CD4-positive, alpha-beta memory T cell (primary cell): ENCODE measurements around the gene BAHCC1. TPM values are rescaled to one million over a fixed set of nuclear protein-coding genes. Genes with fewer than 3 reads are reported as not detected.

Experiments used
- CTCF ChIA-PET: fragments of 350-600 bp; sonication (Branson Sonifier 250); formaldehyde crosslinking; loops from one replicate; lab custom pipeline; 2021; ENCODE audit warnings: inconsistent platforms; ENCODE audit not compliant: partially characterized antibody; lab: Charles Lee
- POLR2A ChIA-PET: fragments of 350-600 bp; sonication (Branson Sonifier 250); formaldehyde crosslinking; loops from one replicate; lab custom pipeline; 2021; ENCODE audit not compliant: partially characterized antibody; lab: Charles Lee
- DNase-seq, 5 donors: peaks; one replicate each; pipeline versions ENCODE4 v3.0.0 to v3.0.0-alpha.2; 2020 to 2022; ENCODE audit warnings: mixed read lengths in 1 of 5
- H3K27ac ChIP-seq: one replicate; pipeline ENCODE4 v1.7.0; 2013; ENCODE audit warnings: low read depth, low read length
- H3K27me3 ChIP-seq: 2 replicates; pipeline ENCODE4 v1.7.0; 2013; ENCODE audit warnings: mild to moderate bottlenecking, low read length, moderate library complexity; ENCODE audit not compliant: insufficient read depth
- H3K36me3 ChIP-seq: 2 replicates; pipeline ENCODE4 v1.7.0; 2013; ENCODE audit warnings: mild to moderate bottlenecking, low read length, moderate library complexity; ENCODE audit not compliant: insufficient read depth
- H3K4me1 ChIP-seq: 2 replicates; pipeline ENCODE4 v1.7.0; 2013; ENCODE audit warnings: mild to moderate bottlenecking, low read length, moderate library complexity; ENCODE audit not compliant: insufficient read depth
- H3K4me3 ChIP-seq, 2 donors: one replicate each; pipeline ENCODE4 v1.7.0; 2013; ENCODE audit warnings: low read length in 2 of 2, mild to moderate bottlenecking in 1 of 2
- H3K9me3 ChIP-seq, 2 donors: one replicate each; pipeline ENCODE4 v1.7.0; 2013; ENCODE audit warnings: low read length in 2 of 2, control low read depth in 1 of 2; ENCODE audit not compliant: control insufficient read depth in 1 of 2
- H3K27ac Mint-ChIP-seq, 7 donors: one replicate each; pipeline ENCODE4 v1.8.0; 2020 to 2021; ENCODE audit warnings: mixed read lengths in 7 of 7, mild to moderate bottlenecking in 6 of 7, inconsistent platforms in 3 of 7, moderate library complexity in 3 of 7
- H3K27me3 Mint-ChIP-seq, 2 donors: one replicate each; pipeline ENCODE4 v1.8.0; 2020 to 2021; ENCODE audit warnings: mixed read lengths in 2 of 2
- H3K36me3 Mint-ChIP-seq, 2 donors: one replicate each; pipeline ENCODE4 v1.8.0; 2020 to 2021; ENCODE audit warnings: mixed read lengths in 2 of 2, inconsistent platforms in 1 of 2, mild to moderate bottlenecking in 1 of 2
- H3K4me1 Mint-ChIP-seq, 4 donors: one replicate each; pipeline ENCODE4 v1.8.0; 2020 to 2021; ENCODE audit warnings: mixed read lengths in 4 of 4, mild to moderate bottlenecking in 1 of 4
- H3K4me3 Mint-ChIP-seq, 8 donors: one replicate each; pipeline ENCODE4 v1.8.0; 2020 to 2021; ENCODE audit warnings: mixed read lengths in 8 of 8, mild to moderate bottlenecking in 7 of 8, moderate library complexity in 6 of 8, inconsistent platforms in 3 of 8
- H3K9me3 Mint-ChIP-seq, 8 donors: one replicate each; pipeline ENCODE4 v1.8.0; 2020 to 2021; ENCODE audit warnings: mixed read lengths in 8 of 8, mild to moderate bottlenecking in 5 of 8, inconsistent platforms in 3 of 8, moderate library complexity in 1 of 8
- intact Hi-C: fragments of 100-400 bp; cut with micrococcal nuclease; formaldehyde crosslinking; loops from one replicate; pipeline ENCODE4 v1.15.1; 2023
- polyA plus RNA-seq, 2 donors: library from polyadenylated mRNA; unstranded; fragments of 300-500 nt; fragmentation: Illumina TruSeq; gene quantifications; one replicate each; pipeline ENCODE4 v1.2.3, GENCODE V29; 2021
- total RNA-seq, 2 experiments: library from RNA; stranded (reverse); gene quantifications; one replicate each; pipeline ENCODE4 v1.2.3, GENCODE V29; 2021

The BAHCC1 gene
- total and polyA plus RNA-seq, 4 experiments from 2014 or later: not detected

DNA sequence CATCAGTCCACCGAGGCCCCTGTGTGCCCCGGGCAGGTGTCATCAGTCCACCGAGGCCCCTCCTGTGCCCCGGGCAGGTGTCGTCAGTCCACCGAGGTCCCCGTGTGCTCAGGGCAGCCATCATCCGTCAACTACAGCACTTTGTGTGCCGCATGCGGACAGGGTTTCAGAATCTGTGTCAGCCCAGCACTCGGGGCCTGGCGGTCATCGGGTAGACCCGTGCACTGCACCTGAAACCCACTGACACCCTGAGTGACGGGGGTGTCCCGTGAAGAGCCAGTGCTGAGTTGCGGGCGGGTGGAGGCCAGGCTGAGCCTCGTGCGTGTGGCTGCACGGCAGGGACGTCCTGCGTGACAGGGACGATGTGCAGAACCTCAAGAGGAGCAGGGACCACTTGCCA is 38.4 kb downstream of the BAHCC1 start:
- H3K27me3 ChIP-seq: peaks cover 11% of the 10 kb centered on the region
- no peaks in the 10 kb centered on the region for H3K36me3 Mint-ChIP-seq
- no peak overlapping the region for H3K27ac ChIP-seq
- H3K27ac Mint-ChIP-seq: no peak overlapping the region
- H3K9me3 Mint-ChIP-seq: no peaks in the 10 kb centered on the region
- peaks cover 7 to 9% of the 10 kb centered on the region in 2 donors for H3K27me3 Mint-ChIP-seq
- no peak overlapping the region for H3K4me3 Mint-ChIP-seq
- no peak overlapping the region for H3K4me3 ChIP-seq
- no peaks in the 10 kb centered on the region for H3K36me3 ChIP-seq
- no peak for DNase-seq
- no peaks in the 10 kb centered on the region for H3K9me3 ChIP-seq
- H3K4me1 Mint-ChIP-seq: peaks cover 0 to 3% (median 2%) of the 10 kb centered on the region in 4 donors
- POLR2A ChIA-PET: no interaction called here
- H3K4me1 ChIP-seq: peaks cover 15% of the 10 kb centered on the region
- CTCF ChIA-PET: no interaction called here
- intact Hi-C loops: no loop called here

DNA sequence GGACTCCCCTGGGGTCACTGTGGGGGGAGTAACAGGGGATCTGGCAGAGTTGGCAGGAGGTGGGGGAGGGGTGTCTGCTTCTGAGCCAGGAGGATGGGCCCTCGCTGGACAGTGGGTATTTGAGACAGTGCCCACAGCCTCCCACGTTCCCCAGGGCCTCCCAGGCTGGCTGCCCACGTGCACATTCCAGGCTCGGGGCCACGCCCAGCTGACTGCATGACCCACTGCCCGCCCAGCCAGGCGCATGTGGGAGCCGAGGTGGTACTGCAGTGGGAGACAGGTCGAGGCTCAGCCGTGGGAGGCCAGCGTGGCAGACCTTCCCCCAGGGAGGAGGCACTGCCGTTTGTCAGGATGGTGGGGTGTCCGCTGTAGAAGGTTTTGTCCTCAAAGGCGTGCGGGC is 38.8 kb downstream of the BAHCC1 start:
- no peak overlapping the region for H3K27ac ChIP-seq
- peaks cover 11% of the 10 kb centered on the region for H3K4me1 ChIP-seq
- H3K9me3 ChIP-seq: no peaks in the 10 kb centered on the region
- ChIA-PET POLR2A (no interaction called here), CTCF (no interaction called here)
- H3K4me3 ChIP-seq: no peak overlapping the region
- Mint-ChIP-seq H3K27ac (no peak overlapping the region), H3K36me3 (no peaks in the 10 kb centered on the region), H3K4me3 (no peak overlapping the region), H3K9me3 (no peaks in the 10 kb centered on the region), H3K27me3 (peaks cover 7% of the 10 kb centered on the region in 2 donors), H3K4me1 (peaks cover 0 to 3% (median 2%) of the 10 kb centered on the region in 4 donors)
- H3K36me3 ChIP-seq: no peaks in the 10 kb centered on the region
- peaks cover 6% of the 10 kb centered on the region for H3K27me3 ChIP-seq
- intact Hi-C loops: no loop called here
- DNase-seq: no peak

DNA sequence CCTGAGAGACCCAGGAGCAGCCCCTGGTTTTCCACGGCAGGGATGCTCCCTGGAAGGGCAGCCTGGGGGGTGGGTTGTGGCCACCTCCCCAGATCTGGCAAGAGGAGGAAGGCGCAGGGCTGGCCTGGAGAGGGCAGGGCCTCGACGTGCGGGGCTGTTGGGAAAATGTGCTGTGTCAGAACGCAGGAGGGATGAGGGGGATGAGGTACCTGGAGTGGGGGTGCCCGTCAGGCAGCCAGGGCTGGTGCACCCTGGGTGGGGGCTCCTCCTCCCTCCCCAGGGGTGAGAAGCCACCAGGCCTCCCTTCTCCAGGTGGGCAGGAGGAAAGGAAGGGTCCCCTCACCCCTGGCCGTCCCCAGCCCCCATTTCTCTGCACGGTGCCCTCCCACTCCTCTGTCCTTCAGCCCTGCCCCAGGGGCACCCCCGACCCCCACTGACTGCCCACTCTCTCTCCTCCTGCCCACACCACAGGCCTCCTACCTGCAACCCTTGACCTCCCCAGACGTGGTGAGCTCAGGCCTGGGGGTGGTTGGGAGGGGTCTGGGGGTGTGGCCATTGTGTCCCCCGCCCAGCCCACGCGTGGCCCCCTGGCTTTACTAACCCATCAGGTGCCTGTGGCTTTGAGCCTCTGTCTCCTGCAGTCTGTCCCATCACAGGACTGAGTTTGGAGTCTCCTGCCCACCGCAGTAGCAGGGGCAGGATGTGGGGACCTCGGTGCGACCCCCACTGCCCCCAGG is 39.6 kb downstream of the BAHCC1 start:
- no peak overlapping the region for H3K4me3 ChIP-seq
- peaks cover 4% of the 10 kb centered on the region for H3K27me3 ChIP-seq
- Mint-ChIP-seq H3K9me3 (no peaks in the 10 kb centered on the region), H3K36me3 (no peaks in the 10 kb centered on the region), H3K27me3 (peaks cover 7 to 9% of the 10 kb centered on the region in 2 donors), H3K27ac (no peak overlapping the region), H3K4me1 (peaks cover 0 to 3% (median 2%) of the 10 kb centered on the region in 4 donors), H3K4me3 (no peak overlapping the region)
- CTCF ChIA-PET: no interaction called here
- POLR2A ChIA-PET: no interaction called here
- no peak overlapping the region for H3K27ac ChIP-seq
- intact Hi-C loops: no loop called here
- no peaks in the 10 kb centered on the region for H3K36me3 ChIP-seq
- DNase-seq: no peak
- H3K4me1 ChIP-seq: peaks cover 3% of the 10 kb centered on the region
- no peaks in the 10 kb centered on the region for H3K9me3 ChIP-seq

DNA sequence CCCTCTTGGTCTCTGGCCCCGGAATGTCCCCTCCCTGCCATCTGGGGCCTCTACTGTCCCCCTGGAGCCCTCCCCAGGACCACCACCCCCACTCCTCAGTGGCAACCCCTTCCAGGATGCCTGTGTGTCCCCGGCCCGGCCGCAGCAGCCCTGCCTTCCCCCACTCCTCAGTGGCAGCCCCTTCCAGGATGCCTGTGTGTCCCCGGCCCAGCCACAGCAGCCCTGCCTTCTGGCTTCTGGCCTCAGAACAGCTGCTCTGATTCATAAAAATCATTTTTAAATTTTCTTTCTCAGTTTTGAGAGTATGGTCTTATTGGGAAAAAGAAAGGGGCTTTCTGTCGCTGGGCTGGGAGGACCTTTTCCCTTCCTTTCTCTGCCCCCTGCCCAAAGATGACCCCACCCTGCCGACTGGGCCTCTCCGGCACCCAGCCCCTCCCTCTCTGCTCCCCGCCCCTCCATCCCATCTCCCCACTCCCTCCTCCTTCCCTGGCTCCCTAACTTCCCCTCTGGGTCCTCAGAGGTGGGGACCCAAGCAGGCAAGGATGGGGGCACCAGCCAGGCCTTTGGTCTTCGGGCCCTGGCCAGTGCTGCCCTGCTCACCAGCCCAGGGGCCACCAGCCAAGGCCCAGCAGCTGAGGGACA is 40.5 kb downstream of the BAHCC1 start:
- no peaks in the 10 kb centered on the region for H3K9me3 ChIP-seq
- intact Hi-C loops: no loop called here
- Mint-ChIP-seq H3K4me1 (no peaks in the 10 kb centered on the region), H3K36me3 (no peaks in the 10 kb centered on the region), H3K4me3 (no peak overlapping the region), H3K27ac (peak overlapping the region in 1 of 7 donors; percentile 15), H3K9me3 (no peaks in the 10 kb centered on the region), H3K27me3 (peaks cover 4 to 9% of the 10 kb centered on the region in 2 donors)
- no peak overlapping the region for H3K4me3 ChIP-seq
- POLR2A ChIA-PET: no interaction called here
- DNase-seq: no peak
- no peaks in the 10 kb centered on the region for H3K36me3 ChIP-seq
- CTCF ChIA-PET: no interaction called here
- H3K4me1 ChIP-seq: no peaks in the 10 kb centered on the region
- no peak overlapping the region for H3K27ac ChIP-seq
- H3K27me3 ChIP-seq: peaks cover 4% of the 10 kb centered on the region

DNA sequence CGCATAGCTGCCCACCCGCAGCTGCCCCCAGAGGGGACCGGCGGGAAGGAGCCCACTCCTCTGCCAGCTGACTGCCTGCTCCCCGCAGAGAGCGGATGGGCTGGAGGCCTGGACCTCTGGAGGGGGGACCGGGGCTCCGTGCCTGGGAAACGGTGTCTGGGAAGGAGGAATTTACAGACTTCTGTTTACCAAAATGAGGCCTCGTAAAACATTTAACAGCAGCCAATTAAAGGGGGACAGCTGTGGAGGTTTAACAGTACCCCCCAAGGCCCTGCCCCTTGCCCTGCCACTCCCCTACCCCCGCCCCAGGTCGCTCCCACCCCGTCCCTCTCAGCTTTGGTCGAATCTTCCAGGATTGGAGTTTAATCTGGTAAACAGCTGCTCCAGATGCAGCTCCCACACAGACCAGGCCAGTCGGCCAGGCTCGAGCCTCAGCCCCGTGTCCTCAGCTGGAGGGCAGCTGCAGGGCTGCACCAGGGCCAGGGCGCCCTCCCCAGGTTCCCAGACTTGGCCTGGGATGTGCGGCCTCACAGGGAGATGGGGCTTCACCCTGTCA is 41.1 kb downstream of the BAHCC1 start:
- POLR2A ChIA-PET: no interaction called here
- Histone ChIP-seq H3K36me3 (no peaks in the 10 kb centered on the region), H3K27me3 (peaks cover 4% of the 10 kb centered on the region), H3K9me3 (no peaks in the 10 kb centered on the region), H3K4me3 (no peak overlapping the region), H3K4me1 (no peaks in the 10 kb centered on the region), H3K27ac (no peak overlapping the region)
- intact Hi-C loops: no loop called here
- peaks cover 4 to 9% of the 10 kb centered on the region in 2 donors for H3K27me3 Mint-ChIP-seq
- no peaks in the 10 kb centered on the region for H3K9me3 Mint-ChIP-seq
- no peaks in the 10 kb centered on the region for H3K4me1 Mint-ChIP-seq
- H3K4me3 Mint-ChIP-seq: no peak overlapping the region
- CTCF ChIA-PET: no interaction called here
- H3K27ac Mint-ChIP-seq: no peak overlapping the region
- no peaks in the 10 kb centered on the region for H3K36me3 Mint-ChIP-seq
- no peak for DNase-seq

DNA sequence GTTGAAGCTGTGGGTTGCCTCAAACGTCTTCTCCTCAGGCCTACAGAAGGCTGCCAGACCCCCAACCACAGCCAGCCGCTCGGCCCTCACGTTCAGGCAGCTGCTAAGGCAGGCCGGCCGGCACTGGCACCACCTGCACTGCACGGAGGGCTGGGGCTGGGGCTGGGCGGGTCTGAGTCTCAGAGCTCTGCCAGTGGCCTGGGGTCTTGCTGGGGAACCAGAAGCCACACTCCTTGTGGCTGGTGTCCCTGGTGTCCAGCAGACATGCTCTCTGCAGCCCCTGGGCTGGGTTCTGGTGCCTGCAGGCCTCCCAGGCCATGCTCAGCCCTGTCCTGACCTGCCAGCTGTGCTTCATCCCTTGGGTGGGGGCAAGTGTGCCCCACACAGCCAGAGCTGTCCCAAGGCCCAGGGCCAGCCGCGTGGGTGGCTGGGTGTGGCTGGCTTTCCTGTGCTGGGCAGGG is 42.0 kb downstream of the BAHCC1 start:
- H3K4me3 ChIP-seq: no peak overlapping the region
- H3K4me1 Mint-ChIP-seq: no peaks in the 10 kb centered on the region
- H3K4me1 ChIP-seq: no peaks in the 10 kb centered on the region
- no peak overlapping the region for H3K27ac Mint-ChIP-seq
- peaks cover 2 to 4% of the 10 kb centered on the region in 2 donors for H3K27me3 Mint-ChIP-seq
- DNase-seq: no peak
- POLR2A ChIA-PET: no interaction called here
- H3K27me3 ChIP-seq: no peaks in the 10 kb centered on the region
- intact Hi-C loops: no loop called here
- no peak overlapping the region for H3K4me3 Mint-ChIP-seq
- no peaks in the 10 kb centered on the region for H3K36me3 ChIP-seq
- no peaks in the 10 kb centered on the region for H3K36me3 Mint-ChIP-seq
- no peak overlapping the region for H3K27ac ChIP-seq
- no peaks in the 10 kb centered on the region for H3K9me3 Mint-ChIP-seq
- no peaks in the 10 kb centered on the region for H3K9me3 ChIP-seq
- CTCF ChIA-PET: no interaction called here

DNA sequence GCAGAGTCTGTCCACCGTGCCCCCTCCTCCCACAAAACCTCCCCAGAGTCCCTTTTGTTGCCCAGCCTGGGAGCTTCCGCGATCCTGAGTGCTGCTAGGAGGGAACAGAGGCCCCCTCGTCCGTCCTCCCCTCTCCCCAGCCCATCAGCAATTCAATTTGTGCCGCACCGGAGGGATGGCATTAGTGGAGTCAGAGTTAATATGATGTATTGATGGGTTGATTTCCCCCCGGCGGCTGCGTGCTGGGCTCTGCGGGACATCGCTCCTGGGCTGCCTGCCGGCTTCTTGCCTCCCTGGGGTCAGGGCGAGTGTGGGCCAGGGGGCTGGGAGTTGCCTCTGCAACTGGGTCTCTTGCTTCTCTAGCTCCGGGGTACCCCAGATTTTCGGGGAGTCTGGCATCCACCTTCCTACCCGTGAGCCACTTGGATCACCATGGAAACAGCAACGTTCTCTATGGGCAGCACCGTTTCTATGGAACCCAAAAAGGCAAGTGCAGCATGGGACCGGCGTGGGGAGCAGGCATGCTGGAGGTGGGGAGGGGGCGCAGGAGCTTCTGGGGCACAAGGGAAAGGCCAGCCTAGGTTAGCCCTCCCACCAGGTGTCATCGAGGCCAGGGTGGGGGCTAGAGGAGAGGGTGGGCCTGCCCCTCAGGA is 42.9 kb downstream of the BAHCC1 start:
- no peaks in the 10 kb centered on the region for H3K9me3 Mint-ChIP-seq
- H3K4me1 Mint-ChIP-seq: no peaks in the 10 kb centered on the region
- no peak for DNase-seq
- H3K4me1 ChIP-seq: no peaks in the 10 kb centered on the region
- no peaks in the 10 kb centered on the region for H3K9me3 ChIP-seq
- no peaks in the 10 kb centered on the region for H3K27me3 ChIP-seq
- intact Hi-C loops: no loop called here
- no peak overlapping the region for H3K27ac ChIP-seq
- peaks cover 2 to 4% of the 10 kb centered on the region in 2 donors for H3K27me3 Mint-ChIP-seq
- H3K27ac Mint-ChIP-seq: no peak overlapping the region
- H3K4me3 ChIP-seq: no peak overlapping the region
- H3K36me3 Mint-ChIP-seq: no peaks in the 10 kb centered on the region
- no peak overlapping the region for H3K4me3 Mint-ChIP-seq
- POLR2A ChIA-PET: no interaction called here
- CTCF ChIA-PET: no interaction called here
- no peaks in the 10 kb centered on the region for H3K36me3 ChIP-seq
